HG03060 (cell line): ENCODE data around the gene CPLX4.

Source experiments
- ATAC-seq: cut with Tn5 transposase; IDR thresholded peaks from one replicate; pipeline ENCODE4 v1.9.1; 2021; ENCODE audit warnings: low read depth, moderate number of reproducible peaks; ENCODE audit not compliant: unreplicated experiment

Gene CPLX4

GRCh38 chr18:59308248-59308937 lies 10.1 kb downstream of the CPLX4 start:
- no peak for ATAC-seq

- ATAC-seq = no peak
These were observed 11.8 kb downstream of the CPLX4 start for GRCh38 chr18:59306640-59307039.

GRCh38 chr18:59305295-59305694 lies 13.2 kb downstream of the CPLX4 start:
- ATAC-seq = no peak

- ATAC-seq = no peak
These were observed 14.7 kb downstream of the CPLX4 start for GRCh38 chr18:59303656-59304195.

GRCh38 chr18:59303006-59303405 lies 15.4 kb downstream of the CPLX4 start:
- no peak for ATAC-seq

- ATAC-seq = no peak
These were observed 16.5 kb downstream of the CPLX4 start for GRCh38 chr18:59301929-59302328.

- no peak for ATAC-seq
These were observed 17.7 kb downstream of the CPLX4 start for GRCh38 chr18:59300676-59301285.

- no peak for ATAC-seq
These were observed 19.6 kb downstream of the CPLX4 start for GRCh38 chr18:59298871-59299270.

- no peak for ATAC-seq
These were observed 25.1 kb downstream of the CPLX4 start for GRCh38 chr18:59293317-59293716.

- ATAC-seq = no peak
These were observed 32.1 kb downstream of the CPLX4 start for GRCh38 chr18:59286341-59286740.

GRCh38 chr18:59282341-59282740 lies 36.1 kb downstream of the CPLX4 start:
- ATAC-seq = no peak

GRCh38 chr18:59279722-59280121 lies 38.7 kb downstream of the CPLX4 start:
- no peak for ATAC-seq

GRCh38 chr18:59279193-59279592 lies 39.3 kb downstream of the CPLX4 start:
- ATAC-seq = no peak

GRCh38 chr18:59278793-59279192 lies 39.7 kb downstream of the CPLX4 start:
- no peak for ATAC-seq

GRCh38 chr18:59276047-59276446 lies 42.4 kb downstream of the CPLX4 start:
- no peak for ATAC-seq

GRCh38 chr18:59275406-59275949 lies 43.0 kb downstream of the CPLX4 start:
- ATAC-seq = no peak

- no peak for ATAC-seq
These were observed 43.9 kb downstream of the CPLX4 start for GRCh38 chr18:59274533-59274928.

- no peak for ATAC-seq
These were observed 44.5 kb downstream of the CPLX4 start for GRCh38 chr18:59273759-59274532.

- ATAC-seq = no peak
These were observed 45.3 kb downstream of the CPLX4 start, which contains the start of gene RAX for GRCh38 chr18:59272891-59273758. TSS of gene RAX (minus strand) at chr18:59273454. CDS start at chr18:59273206, 248 bp downstream.
